Activated CD4-positive, alpha-beta T cell treated with anti-CD3 and anti-CD28 coated beads, Interleukin-2, amount 50 U/mL, for 1 hour (primary cell): ENCODE measurements around the gene NOL7.

Source experiments
- DNase-seq: peaks from one replicate; pipeline ENCODE4 v3.0.0-alpha.2; 2020

NOL7 gene

DNA sequence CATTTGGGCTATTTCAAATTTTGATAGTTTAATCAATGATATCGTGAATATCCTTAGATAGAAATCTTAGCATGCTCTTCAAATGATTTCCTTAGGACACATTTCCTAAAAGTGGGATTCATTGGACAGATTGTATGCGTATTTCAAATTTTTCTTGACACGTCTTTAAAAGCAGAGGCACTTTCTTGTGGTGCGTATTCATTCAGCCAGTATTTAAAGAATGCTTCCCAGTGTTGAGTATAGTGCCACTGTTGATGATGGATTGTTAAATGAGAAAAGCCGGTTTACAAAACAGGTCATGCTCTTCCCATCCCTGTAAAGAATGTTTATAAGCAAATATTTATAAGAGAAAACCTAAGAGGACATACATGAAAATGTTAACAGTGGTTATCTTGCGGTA lies 15.1 kb upstream of the NOL7 start:
- DNase-seq, result no peak

- DNase-seq, result no peak
These were observed 11.0 kb upstream of the NOL7 start for GRCh38 chr6:13604135-13604534.

- no peak for DNase-seq
These were observed 10.4 kb upstream of the NOL7 start for GRCh38 chr6:13604546-13605416.

GRCh38 chr6:13605634-13606033 lies 9.5 kb upstream of the NOL7 start:
- no peak for DNase-seq

DNA sequence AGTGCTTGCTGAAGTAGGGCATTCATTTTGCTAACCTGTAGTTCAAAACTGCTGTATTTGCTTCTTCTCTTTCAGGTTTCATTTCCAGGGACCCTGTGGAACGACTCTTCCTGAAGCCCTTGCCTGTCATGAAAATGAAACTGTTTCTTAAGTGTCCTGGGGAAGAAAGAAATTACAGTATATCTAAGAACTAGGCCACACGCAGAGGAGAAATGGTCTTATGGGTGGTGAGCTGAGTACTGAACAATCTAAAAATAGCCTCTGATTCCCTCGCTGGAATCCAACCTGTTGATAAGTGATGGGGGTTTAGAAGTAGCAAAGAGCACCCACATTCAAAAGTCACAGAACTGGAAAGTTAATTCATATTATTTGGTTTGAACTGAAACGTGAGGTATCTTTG lies 3.4 kb upstream of the NOL7 start:
- DNase-seq, result no peak

DNA sequence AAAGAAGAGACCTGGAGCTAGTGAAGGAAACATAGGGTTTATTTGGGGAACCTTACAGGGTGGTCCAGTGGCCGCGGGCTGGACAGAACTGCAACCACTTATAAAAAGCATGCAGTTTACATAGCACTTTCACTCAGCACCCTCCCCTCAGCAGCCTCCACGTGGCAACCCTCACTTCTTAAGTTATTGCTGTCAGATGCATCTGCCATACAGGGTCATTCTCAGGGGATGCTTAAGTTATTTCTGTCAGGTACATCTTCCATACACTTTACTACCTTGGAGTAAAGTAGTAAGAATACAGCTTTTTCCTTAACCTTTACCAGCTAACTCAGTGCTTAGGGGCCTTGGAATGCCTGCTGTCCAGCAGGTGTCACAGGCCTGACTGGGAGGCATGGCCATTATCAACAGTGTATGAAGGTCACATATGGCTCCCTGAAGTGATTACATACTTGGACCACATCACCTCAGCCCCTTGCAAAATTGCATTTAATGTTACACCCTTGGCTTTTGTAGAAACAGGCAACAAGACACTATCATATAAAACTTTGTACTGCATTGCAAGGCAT lies 2.0 kb upstream of the NOL7 start:
- no peak for DNase-seq

GRCh38 chr6:13614126-13614925 lies 809 bp upstream of the NOL7 start:
- no peak for DNase-seq

DNA sequence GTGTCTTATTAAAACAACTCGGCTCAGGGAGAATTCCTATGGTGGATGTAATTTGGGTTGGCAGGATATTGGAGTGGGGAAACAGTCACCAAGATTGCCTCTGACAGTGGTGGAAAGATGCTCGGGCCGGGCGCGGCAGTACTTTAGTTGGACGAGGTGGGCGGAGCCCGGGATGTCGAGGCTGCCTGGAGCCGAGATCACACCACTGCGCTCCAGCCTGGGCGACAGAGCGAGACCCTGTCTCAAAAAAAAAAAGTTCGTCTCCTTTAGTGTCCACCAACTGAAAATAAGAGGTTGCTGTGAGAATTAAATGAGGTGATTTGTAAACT lies 621 bp downstream of the NOL7 start:
- DNase-seq, result peak; percentile 38

- no peak for DNase-seq
These were observed 1.9 kb downstream of the NOL7 start for GRCh38 chr6:13617066-13617465.

DNA sequence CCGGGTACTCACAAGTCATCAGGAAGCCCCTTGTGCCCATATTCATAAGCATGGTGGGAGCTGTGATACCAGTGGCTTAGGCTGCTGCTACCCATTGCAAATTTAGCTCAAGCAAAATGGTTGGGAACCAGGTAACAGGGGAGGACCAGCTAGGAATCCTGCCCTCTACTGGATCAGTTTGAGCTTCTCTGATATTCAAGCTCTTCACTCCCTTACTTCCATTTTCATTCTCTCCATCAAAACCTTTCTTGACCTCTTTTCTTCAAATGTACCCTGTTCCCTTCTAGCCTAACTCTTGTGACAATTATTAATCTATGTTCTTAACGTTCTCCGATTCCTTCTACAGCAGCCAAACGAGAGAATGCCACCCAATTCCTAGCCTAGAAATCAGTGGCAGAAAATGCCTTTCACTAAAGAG lies 9.7 kb downstream of the NOL7 start:
- DNase-seq, result no peak

GRCh38 chr6:13629459-13630116 lies 14.5 kb downstream of the NOL7 start:
- DNase-seq, result no peak

DNA sequence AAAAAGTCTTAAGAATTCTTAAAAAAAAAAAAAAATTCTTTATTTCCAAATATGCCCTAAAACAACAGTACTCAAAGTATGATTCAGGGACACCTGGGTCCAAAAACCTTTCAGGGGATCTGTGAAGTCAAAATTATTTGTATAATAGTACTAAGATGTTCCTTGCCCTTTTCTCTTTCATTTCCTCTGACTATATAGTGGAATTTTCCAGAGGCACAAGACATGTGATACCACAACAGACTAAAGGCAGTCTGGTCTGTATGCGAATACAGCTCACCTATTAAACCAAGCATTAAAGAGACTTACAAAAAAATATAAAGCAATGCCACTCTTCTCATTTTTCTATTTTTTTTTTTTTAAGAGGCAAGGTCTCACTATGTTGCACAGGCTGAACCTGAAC lies 15.4 kb downstream of the NOL7 start:
- DNase-seq, result no peak

DNA sequence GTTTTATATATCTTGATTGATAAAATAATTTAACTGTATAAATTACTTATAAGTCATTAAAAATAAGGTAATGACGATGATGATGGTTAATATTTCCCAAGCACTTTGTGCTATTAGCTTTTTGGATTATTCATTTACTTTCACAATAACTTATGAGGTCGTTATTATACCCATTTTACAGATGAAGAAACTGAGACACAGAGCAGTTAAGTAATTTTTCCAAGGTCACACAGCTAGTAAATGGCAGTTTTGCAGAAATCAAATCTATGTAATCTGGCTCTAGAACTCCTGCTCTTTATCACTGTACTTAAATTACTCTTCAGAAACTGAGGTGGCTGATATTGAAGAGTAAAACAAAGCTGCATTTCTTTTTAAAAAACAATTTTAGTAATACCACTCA lies 18.2 kb downstream of the NOL7 start:
- no peak for DNase-seq

GRCh38 chr6:13635948-13636658 lies 21.0 kb downstream of the NOL7 start:
- DNase-seq, result no peak

GRCh38 chr6:13638014-13638413 lies 22.9 kb downstream of the NOL7 start:
- DNase-seq, result no peak

DNA sequence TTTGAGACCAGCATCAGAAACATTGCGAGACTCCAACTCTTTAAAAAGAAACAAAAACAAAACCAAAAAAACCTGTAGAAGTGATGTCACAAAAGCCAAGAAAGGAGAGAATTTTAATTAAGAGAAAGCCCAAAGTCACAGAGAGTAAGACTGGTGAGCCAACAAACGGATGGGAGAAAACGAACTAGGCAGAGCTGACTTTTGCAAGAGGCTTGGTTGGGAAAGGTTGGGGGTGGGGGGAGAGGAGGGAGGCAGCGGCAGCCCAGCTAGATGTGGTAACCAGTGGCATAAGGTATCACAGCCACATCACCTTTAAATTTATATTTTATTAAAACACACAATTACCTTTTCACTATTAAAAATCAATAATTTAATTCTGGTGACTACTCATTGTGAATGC lies 23.5 kb downstream of the NOL7 start:
- DNase-seq, result no peak

- no peak for DNase-seq
These were observed 26.2 kb downstream of the NOL7 start for GRCh38 chr6:13641315-13641714.

- DNase-seq, result no peak
These were observed 28.0 kb downstream of the NOL7 start for GRCh38 chr6:13643125-13643524.

DNA sequence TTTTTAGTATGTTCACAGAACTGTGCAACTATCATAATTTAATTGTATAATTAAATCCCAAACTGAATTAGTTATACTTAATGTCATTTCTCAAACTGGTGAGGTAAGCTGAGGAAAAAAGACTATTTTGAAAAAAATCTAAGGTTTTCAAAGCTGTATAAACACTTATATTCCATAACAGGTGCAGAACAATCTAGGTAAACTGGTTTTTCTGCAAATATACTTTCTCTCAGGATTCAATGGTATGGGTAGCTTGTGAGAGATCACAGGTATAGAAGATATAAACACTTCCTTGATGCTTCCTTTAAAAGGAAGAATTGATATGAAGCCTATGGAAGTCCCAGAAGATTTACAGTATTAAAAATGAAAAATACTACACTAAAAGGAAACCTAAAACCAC lies 33.7 kb downstream of the NOL7 start:
- DNase-seq, result no peak

DNA sequence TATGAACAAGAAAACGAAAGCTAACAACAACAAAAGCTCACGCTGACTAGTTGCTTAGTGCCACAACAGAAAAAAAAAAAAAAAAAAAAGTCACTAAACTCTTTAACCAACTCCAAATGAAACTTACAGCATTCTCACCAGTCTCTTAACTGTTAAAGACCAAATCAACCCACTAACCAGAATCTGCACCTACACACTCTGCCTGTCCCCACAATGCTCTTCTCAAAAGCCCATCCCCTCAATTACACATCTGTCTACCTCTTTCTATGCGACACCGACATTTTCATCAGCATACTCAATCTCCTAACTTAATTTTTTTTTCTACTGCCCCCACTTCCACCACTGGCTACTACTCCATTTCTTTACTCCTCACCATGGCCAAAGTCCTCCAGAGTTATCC lies 34.3 kb downstream of the NOL7 start:
- DNase-seq, result no peak

DNA sequence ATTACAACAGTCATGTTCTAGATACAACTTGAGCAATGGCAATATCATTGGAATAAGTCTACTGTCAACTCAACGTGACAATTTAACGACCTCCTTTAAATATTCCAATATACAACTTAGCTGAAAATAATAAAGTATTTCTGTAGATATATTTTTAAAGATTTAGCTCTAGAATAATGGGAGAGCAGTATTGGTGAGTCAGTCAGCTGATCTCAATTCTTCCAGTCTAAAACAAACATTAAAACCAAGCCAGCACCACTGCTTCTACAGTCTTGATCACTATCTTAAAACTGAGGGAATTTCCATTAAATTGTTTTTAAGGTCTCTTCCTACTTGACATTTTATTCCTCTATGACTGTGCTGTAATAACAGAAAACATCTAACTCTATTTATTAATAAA lies 38.2 kb downstream of the NOL7 start:
- no peak for DNase-seq

- no peak for DNase-seq
These were observed 39.4 kb downstream of the NOL7 start for GRCh38 chr6:13654496-13654895.

DNA sequence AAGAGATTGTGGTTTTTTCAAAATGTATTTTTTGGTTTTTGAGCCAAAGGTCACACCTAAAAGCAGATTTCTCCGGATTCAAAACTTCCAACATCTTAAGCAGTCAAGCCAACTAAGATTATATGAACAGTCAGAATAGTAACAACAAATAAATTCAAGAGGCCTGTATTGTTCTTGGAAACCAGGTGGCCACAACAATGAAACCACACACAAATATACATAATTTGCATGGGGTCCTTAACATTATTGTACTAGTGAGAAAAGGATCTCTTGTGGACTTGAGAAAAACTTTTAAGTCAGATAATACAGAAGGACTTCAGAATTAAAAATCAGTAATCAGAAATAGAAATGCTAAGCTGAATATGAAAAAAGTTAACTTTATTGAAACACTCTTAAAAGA lies 40.6 kb downstream of the NOL7 start:
- no peak for DNase-seq
